Measurements from ENCODE around the gene TTLL3.

GRCh38 chr3:9884555-9885165, 74.6 kb downstream of the TTLL3 start:
- TF ChIP-seq POLR2A (IDR thresholded peaks at IDR 0.05; ENCODE audit: extremely low read depth, insufficient read length) (no peak), MYC (IDR thresholded peaks at IDR 0.05; ENCODE audit: low read depth, low read length) (no peak)
- TF ChIP-seq, protein P1, sequence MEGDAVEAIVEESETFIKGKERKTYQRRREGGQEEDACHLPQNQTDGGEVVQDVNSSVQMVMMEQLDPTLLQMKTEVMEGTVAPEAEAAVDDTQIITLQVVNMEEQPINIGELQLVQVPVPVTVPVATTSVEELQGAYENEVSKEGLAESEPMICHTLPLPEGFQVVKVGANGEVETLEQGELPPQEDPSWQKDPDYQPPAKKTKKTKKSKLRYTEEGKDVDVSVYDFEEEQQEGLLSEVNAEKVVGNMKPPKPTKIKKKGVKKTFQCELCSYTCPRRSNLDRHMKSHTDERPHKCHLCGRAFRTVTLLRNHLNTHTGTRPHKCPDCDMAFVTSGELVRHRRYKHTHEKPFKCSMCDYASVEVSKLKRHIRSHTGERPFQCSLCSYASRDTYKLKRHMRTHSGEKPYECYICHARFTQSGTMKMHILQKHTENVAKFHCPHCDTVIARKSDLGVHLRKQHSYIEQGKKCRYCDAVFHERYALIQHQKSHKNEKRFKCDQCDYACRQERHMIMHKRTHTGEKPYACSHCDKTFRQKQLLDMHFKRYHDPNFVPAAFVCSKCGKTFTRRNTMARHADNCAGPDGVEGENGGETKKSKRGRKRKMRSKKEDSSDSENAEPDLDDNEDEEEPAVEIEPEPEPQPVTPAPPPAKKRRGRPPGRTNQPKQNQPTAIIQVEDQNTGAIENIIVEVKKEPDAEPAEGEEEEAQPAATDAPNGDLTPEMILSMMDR (IDR thresholded peaks at IDR 0.05; ENCODE audit: low read depth, low read length) = no peak

Measured in NB4 (cell line).